Measurements from ENCODE around the gene NYAP2.

Gene NYAP2

DNA sequence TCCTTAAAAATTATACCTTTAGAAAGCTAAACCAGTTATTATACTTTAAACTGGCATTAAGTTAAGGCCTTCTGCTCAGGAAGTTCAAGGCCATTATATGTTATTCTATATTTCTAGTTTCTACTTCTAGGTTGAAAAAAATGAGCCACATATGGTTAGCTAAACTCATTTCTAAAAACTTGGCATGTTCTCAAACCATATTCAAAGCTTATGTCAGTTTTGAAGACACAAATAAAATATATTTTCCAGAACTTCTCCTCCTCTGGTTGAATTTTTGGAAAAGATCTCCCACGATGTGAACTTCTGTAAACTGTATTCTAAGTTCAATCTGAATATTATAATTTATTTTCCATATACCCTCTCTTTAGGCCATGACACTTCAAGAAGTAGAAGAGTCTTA lies 103.5 kb downstream of the NYAP2 start:
- no peak overlapping the region for H3K4me3 ChIP-seq (ENCODE audit: low read depth, low read length)
- TF ChIP-seq, protein P1, sequence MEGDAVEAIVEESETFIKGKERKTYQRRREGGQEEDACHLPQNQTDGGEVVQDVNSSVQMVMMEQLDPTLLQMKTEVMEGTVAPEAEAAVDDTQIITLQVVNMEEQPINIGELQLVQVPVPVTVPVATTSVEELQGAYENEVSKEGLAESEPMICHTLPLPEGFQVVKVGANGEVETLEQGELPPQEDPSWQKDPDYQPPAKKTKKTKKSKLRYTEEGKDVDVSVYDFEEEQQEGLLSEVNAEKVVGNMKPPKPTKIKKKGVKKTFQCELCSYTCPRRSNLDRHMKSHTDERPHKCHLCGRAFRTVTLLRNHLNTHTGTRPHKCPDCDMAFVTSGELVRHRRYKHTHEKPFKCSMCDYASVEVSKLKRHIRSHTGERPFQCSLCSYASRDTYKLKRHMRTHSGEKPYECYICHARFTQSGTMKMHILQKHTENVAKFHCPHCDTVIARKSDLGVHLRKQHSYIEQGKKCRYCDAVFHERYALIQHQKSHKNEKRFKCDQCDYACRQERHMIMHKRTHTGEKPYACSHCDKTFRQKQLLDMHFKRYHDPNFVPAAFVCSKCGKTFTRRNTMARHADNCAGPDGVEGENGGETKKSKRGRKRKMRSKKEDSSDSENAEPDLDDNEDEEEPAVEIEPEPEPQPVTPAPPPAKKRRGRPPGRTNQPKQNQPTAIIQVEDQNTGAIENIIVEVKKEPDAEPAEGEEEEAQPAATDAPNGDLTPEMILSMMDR (IDR thresholded peaks at IDR 0.05; ENCODE audit: insufficient read depth, low read length, missing control alignments): no peak
- DNase-seq (ENCODE audit: low read depth, low spot score): no peak
- ChIA-PET CTCF (no interaction called here), POLR2A (no interaction called here)

DNA sequence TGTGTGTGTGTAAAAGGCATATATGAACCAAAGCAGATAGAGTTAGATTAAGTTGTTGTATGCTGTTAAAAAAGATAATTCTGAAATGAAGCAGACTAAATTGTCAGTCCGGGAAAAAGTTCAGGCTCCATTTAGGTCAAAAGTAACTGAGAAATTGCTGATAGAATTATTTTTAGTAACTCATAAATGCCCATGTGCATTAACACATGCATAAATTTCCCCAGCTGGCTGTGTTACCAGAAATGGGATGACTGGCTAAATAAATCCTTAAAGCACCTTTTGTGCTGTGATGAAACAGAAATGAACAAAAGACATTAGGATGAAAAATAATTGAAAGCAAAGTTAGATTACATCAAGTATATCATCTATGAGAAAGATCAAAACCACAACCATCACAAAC lies 111.3 kb downstream of the NYAP2 start:
- TF ChIP-seq, protein P1 (IDR thresholded peaks at IDR 0.05; ENCODE audit: insufficient read depth, low read length, missing control alignments): no peak
- no peak for DNase-seq (ENCODE audit: low read depth, low spot score)
- H3K4me3 ChIP-seq (ENCODE audit: low read depth, low read length): no peak overlapping the region
- POLR2A ChIA-PET: no interaction called here
- CTCF ChIA-PET: no interaction called here

DNA sequence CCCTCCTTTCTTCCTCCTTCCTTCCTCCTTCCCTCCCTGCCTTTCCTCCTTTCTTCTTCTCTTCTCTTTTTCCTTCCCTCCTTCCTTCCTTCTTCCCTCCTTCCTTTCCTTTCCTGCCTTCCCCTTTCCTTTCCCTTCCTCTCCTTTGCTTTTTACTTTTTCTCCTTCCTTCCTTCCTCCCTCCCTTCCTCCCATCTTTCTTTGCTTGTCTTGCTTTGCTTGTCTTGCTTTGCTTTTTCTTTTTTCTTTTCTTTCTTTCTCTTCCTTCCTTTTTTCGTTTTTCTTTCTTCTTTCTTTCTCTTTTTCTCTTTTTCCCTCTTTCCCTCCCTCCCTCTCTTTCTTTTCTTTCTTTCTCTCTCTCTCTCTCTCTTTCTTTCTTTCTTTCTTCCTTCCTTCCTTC lies 113.0 kb downstream of the NYAP2 start:
- ChIA-PET CTCF (no interaction called here), POLR2A (no interaction called here)
- H3K4me3 ChIP-seq (ENCODE audit: low read depth, low read length): no peak overlapping the region
- TF ChIP-seq, protein P1 (IDR thresholded peaks at IDR 0.05; ENCODE audit: insufficient read depth, low read length, missing control alignments): no peak
- no peak for DNase-seq (ENCODE audit: low read depth, low spot score)

DNA sequence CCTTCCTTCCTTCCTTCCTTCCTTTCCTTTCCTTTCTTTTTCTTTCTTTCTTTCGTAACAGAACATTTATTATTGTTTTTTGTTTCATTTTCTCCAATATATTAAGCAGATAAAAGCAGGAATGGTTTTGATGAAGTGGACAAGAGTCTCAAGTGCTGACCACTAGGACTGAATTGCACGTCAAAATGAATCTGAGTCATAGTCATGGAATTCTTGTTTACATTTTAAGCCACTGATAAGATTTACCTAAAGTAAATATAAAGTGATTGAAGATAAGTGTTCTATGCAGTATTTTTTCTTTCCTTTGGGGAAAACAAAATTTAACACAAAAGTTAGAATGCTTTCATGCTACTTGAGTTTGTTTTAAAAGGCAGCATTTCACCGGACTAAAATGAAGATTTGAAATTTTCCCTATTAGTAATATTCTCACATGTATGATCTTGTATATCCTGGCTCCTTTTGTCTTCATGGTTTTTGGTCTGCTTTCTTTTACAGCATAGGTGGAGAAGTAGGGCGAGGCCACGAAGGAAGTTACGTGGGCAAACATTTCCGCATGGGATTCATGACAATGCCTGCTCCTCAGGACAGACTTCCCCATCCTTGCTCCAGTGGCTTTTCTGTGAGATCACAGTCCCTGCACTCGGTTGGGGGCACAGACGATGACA lies 113.5 kb downstream of the NYAP2 start:
- CTCF ChIA-PET: no interaction called here
- H3K4me3 ChIP-seq (ENCODE audit: low read depth, low read length): no peak overlapping the region
- no peak for DNase-seq (ENCODE audit: low read depth, low spot score)
- TF ChIP-seq, protein P1 (IDR thresholded peaks at IDR 0.05; ENCODE audit: insufficient read depth, low read length, missing control alignments): no peak
- POLR2A ChIA-PET: no interaction called here

DNA sequence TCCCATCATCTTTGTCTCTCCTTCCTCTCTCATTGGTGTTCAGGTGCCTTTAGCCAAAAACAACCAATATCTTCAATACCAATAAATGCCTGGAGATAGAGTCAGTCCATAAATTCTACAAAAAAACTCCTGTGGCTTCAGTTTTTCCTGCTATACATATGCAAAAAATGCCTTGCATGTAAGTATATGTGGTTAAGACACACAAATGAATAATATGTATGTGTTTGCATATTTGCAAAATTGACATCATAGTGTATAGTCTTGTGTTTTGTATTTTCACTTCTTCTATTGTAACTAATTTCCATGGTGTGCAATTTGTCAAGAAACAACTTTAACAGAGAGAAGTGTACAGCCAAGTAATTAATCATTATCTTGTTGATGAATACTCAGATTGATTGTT lies 115.5 kb downstream of the NYAP2 start:
- TF ChIP-seq, protein P1 (IDR thresholded peaks at IDR 0.05; ENCODE audit: insufficient read depth, low read length, missing control alignments): no peak
- CTCF ChIA-PET: no interaction called here
- DNase-seq (ENCODE audit: low read depth, low spot score): no peak
- no peak overlapping the region for H3K4me3 ChIP-seq (ENCODE audit: low read depth, low read length)
- POLR2A ChIA-PET: no interaction called here

DNA sequence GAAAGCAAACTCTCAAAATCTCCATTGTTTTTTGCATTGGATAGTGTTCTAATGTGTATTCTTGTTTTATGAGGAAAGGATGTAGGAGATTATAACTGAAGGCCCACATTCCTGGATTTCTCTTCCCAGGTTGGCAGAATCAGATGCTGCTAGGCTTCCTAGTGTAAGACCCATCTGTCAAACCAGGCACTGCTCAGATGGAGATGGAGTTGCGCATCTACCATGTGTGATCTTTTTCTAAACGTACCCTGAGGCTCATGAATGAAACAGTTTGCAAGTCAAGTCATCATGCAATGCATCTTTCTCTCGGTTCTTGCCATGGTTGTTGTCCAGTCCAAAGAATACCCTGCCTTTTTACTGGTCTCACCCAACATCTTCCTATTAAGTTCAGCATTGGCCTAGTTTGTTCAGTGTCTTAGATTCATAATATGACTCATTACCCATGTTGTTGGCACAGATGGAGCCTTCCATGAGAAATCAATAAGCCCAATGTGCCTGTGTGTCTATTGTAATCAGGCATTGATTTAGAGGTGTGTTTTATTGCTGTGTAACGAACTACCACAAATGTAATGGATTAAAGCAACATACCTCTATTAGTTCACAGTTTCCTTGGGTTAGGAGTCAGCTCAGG lies 127.4 kb downstream of the NYAP2 start:
- no peak overlapping the region for H3K4me3 ChIP-seq (ENCODE audit: low read depth, low read length)
- CTCF ChIA-PET: no interaction called here
- POLR2A ChIA-PET: no interaction called here
- DNase-seq (ENCODE audit: low read depth, low spot score): no peak
- TF ChIP-seq, protein P1 (IDR thresholded peaks at IDR 0.05; ENCODE audit: insufficient read depth, low read length, missing control alignments): no peak
